Esophagus muscularis mucosa (tissue), 4 donors: ENCODE data around the gene DMWD.
"Not testable (repeated sequence)": the region's sequence is repeated elsewhere in the genome, so short reads cannot be mapped to it uniquely, and the experiment has no call there.

ENCODE experiments used
- EP300 ChIP-seq: sonication (generic); formaldehyde crosslinking; IDR thresholded peaks from one replicate; pipeline ENCODE4 v1.6.1; 2017; ENCODE audit warnings: antibody characterized with exemption
- POLR2A ChIP-seq: fragments of 450-650 bp; IDR thresholded peaks from one replicate; pipeline ENCODE4 v1.6.1; 2017; ENCODE audit warnings: antibody characterized with exemption, moderate library complexity, mild to moderate bottlenecking, low read depth
- POLR2AphosphoS5 ChIP-seq, 2 donors: sonication (generic); formaldehyde crosslinking; IDR thresholded peaks; one replicate each; pipeline ENCODE4 v1.6.1; 2017; ENCODE audit warnings: antibody characterized with exemption in 2 of 2
- TF ChIP-seq, protein P1 (sequence below), 3 experiments: fragments of 200-600 bp in 2 of 3; fragments of 450-650 bp in 1 of 3; sonication (generic) in 2 of 3; IDR thresholded peaks; one replicate each; pipeline ENCODE4 v1.5.1; 2017 to 2019; ENCODE audit warnings: antibody characterized with exemption in 3 of 3, mild to moderate bottlenecking in 2 of 3, moderate library complexity in 1 of 3

DNA sequence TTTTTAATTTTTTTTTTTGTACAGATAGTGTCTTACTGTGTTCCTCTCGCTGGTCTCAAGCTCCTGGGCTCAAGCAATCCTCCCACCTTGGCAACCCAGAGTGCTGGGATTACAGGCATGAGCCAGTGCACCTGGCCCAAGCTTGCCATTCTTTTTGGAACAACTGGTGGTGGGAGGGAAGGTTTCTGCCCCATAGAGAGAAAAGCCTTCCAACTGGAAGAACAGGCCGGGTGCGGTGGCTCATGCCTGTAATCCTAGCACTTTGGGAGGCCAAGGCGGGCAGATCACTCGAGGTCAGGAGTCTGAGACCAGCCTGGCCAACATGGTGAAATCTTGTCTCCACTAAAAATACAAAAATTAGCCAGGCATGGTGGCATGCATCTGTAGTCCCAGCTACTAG is 6.9 kb upstream of the DMWD start:
- TF ChIP-seq, protein P1, sequence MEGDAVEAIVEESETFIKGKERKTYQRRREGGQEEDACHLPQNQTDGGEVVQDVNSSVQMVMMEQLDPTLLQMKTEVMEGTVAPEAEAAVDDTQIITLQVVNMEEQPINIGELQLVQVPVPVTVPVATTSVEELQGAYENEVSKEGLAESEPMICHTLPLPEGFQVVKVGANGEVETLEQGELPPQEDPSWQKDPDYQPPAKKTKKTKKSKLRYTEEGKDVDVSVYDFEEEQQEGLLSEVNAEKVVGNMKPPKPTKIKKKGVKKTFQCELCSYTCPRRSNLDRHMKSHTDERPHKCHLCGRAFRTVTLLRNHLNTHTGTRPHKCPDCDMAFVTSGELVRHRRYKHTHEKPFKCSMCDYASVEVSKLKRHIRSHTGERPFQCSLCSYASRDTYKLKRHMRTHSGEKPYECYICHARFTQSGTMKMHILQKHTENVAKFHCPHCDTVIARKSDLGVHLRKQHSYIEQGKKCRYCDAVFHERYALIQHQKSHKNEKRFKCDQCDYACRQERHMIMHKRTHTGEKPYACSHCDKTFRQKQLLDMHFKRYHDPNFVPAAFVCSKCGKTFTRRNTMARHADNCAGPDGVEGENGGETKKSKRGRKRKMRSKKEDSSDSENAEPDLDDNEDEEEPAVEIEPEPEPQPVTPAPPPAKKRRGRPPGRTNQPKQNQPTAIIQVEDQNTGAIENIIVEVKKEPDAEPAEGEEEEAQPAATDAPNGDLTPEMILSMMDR (IDR thresholded peaks at IDR 0.05) = not testable (repeated sequence)
- TF ChIP-seq POLR2A; EP300; POLR2AphosphoS5 (IDR thresholded peaks at IDR 0.05): not testable (repeated sequence)
